NCI-H226 (cell line): ENCODE measurements around the gene PRDM16.
"Not testable (repeated sequence)": the region's sequence is repeated elsewhere in the genome, so short reads cannot be mapped to it uniquely, and the experiment has no call there.

Source experiments
- DNase-seq: peaks from one replicate; pipeline ENCODE4 v3.0.0-alpha.2; 2015

Gene PRDM16

GRCh38 chr1:3148171-3148570 is 79.2 kb downstream of the PRDM16 start:
- no peak for DNase-seq

DNA sequence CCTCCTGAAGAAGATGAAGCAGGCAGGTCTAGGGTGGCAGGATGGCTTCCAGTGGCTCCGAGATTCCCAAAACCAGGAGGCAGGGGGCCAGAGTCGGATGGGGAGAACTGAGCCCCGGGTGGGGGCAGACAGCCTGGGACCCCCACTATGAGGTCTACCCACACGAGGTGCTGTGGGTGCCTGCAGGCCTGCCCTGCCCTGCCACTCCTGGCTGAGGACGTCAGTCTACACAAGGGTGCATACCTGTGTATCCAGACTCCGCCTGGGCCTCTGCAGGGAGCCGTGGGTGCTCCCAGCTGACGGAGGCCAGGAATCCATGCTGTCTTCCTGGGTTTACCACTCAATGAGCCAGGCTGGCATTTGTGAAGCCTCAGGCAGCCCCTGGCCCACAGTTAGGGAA is 80.3 kb downstream of the PRDM16 start:
- DNase-seq: no peak

DNA sequence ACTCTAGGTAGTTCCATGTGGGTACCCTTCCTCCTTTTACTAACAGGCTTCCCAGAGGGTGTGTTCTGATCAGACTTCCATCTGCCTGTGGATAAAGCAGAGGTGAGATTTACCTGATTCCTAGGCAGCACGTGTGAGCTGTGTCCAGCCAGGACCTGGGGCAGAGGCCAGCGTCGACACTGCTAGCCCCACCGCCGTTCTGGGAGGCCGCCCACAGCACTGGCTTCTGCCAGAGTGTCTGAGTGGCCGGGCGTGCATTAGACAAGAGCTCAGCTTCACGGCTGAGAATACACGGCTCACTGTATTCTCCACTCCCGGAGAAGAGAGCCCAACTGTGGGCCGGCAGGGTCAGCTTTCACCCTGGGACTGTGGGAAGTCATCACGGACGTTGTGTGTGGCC is 82.5 kb downstream of the PRDM16 start:
- DNase-seq: no peak

GRCh38 chr1:3152143-3152542 is 83.1 kb downstream of the PRDM16 start:
- DNase-seq: no peak

DNA sequence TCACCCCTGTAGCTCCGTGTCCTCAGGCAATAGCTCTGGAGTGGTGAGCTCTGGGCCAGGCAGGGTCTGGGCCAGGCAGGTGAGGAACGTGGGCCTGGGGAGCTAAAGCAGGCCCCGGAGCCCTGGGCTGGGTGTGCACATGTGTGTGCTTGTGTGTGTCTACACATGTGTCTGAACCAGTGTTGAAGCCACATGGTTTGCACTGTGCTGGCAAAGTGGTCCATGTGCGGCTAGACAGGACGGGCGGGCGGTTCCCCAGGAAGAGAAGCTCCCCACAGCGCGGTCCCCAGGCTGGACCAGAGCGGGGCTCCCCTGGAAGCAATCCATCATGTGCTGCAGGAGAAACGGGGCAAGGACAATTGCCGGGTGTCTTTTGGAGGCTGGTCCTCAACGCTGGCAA is 84.2 kb downstream of the PRDM16 start:
- DNase-seq: no peak

GRCh38 chr1:3153902-3154795 is 85.1 kb downstream of the PRDM16 start:
- no peak for DNase-seq

- DNase-seq: no peak
These were observed 86.3 kb downstream of the PRDM16 start for GRCh38 chr1:3155056-3155925.

DNA sequence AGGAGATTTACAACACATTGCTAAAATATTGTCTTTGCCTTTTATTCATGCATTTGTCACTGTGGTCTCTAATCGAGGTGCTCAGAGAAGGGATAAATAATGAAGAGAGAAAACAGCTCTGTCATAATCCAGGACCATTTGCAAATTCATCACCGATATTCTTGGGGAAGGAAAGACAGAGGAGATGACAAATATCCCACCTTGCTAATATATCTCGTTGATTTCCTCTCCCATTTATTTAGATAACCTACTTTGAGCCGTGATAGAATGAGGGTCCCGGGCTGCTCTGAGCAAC is 86.9 kb downstream of the PRDM16 start:
- no peak for DNase-seq

GRCh38 chr1:3156936-3157335 is 87.9 kb downstream of the PRDM16 start:
- DNase-seq: no peak

GRCh38 chr1:3158347-3158746 is 89.3 kb downstream of the PRDM16 start:
- DNase-seq: no peak

DNA sequence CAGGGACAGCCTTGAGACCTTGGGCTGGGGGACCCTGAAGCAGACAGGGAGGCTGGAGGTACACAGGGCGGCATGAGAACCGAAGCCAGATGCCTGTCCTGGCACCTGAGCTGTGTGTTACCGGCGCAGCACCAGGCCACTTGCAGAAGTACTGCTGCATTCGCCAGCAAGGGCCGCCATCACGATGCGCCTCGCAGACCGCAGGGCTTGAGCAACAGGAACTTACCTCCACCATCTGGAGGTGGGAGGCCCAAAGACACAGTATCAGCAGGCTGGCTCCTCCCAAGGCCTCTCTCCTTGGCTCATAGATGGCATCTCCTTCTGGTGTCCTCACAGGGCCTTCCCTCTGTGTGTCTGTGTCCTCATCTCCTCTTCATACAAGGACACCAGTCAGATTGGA is 90.1 kb downstream of the PRDM16 start:
- DNase-seq: no peak

DNA sequence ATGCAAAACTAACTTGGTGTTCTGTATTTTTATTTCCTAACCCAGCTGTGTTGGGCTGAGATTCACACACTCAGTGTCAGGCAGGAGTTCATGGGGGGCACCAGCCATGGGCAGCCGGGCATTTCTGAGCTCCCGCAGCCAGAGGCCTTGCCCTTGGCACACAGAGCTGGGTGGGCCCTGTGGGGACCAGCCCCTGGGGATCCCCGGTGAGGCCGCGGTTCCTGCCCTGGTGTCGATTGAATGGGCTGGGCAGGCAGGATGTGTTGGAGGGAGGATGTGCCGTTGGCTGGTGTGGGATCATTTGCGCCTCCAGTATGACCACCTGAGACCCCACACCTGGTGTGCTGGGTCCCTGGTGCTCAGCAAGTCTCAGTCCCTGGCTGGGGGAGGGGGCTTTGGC is 91.0 kb downstream of the PRDM16 start:
- no peak for DNase-seq

DNA sequence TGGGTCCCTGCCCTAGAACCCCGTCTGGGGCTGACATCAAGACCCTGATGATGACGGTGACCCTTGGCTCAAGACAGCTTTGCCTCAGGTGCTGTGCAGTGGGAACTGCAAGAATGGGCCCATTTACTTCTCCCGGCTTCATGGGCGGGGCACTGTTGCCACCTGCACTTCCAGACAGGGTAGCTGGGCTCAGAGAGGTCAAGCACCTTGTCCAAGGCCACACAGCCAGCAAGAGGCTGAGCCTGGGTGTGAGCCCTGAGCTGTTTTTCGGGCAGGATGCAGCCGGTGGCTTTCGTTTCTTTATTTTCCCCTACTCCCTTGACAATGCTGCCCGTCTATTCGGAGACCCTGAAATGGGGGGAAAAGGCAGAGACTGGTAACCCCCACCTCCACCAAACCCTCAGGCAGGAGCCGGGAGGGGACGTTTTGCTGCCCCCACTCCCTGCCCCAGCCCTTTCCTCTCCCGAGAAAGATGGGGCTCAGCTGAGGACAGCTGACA is 91.7 kb downstream of the PRDM16 start:
- no peak for DNase-seq

GRCh38 chr1:3161176-3161840 is 92.3 kb downstream of the PRDM16 start:
- no peak for DNase-seq

DNA sequence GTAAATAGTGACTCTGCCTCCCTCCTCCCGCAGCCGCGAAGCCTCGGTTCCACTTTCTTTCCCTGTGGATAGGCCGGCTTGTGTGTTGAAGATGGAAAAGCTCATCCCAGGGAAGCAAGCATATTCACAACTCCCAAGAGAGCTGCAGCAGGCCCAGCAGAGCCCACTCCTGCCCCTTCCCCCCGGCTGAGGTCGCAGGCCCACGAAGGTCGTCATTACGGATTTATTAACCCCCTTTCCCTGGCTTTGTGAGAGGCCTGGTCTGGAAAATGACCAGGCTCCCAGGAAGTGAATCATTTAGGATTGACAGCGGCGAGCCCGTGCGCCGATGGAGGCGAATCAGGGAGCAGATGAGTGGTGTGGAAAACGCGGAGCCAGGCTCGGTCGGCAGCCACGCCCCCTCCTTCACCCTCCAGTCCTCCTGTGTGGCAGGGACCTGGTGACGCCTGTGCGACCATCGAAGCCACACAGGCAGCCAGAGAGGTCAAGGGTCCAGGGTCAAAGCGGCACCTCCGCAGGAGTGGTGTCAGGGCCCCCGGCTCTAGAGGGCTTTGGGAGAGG is 93.4 kb downstream of the PRDM16 start:
- no peak for DNase-seq

DNA sequence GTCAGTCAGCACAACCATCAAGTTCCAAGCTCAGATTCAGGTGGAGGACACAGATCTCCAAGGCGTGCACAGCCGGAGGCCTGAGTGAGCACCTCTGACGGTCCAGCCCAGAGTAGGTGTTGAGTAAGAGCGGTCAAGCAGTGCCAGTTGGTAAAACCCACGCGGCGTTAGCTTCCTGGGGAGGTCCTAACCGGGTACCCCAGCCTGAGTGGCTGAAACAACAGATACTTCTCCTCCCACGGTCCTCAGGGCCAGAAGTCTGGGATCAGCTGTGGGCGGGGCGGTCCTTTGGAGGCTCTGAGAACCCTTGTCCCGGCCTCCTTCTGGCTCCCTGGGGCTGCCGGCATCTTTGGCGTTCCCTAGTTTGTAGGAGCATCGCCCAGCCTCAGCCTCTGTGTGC is 94.4 kb downstream of the PRDM16 start:
- no peak for DNase-seq

GRCh38 chr1:3164671-3165070 is 95.7 kb downstream of the PRDM16 start:
- DNase-seq: no peak

DNA sequence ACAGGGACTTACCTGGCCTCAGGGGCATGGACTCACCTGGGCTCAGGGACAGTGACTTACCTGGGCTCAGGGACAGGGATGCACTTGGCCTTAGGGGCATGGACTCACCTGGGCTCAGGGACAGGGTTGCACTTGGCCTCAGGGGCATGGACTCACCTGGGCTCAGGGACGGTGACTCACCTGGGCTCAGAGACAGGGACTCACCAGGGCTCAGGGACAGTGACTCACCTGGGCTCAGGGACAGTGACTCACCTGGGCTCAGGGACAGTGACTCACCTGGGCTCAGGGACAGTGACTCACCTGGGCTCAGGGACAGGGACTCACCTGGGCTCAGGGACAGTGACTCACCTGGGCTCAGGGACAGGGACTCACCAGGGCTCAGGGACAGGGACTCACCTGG is 96.2 kb downstream of the PRDM16 start:
- not testable (repeated sequence) for DNase-seq

DNA sequence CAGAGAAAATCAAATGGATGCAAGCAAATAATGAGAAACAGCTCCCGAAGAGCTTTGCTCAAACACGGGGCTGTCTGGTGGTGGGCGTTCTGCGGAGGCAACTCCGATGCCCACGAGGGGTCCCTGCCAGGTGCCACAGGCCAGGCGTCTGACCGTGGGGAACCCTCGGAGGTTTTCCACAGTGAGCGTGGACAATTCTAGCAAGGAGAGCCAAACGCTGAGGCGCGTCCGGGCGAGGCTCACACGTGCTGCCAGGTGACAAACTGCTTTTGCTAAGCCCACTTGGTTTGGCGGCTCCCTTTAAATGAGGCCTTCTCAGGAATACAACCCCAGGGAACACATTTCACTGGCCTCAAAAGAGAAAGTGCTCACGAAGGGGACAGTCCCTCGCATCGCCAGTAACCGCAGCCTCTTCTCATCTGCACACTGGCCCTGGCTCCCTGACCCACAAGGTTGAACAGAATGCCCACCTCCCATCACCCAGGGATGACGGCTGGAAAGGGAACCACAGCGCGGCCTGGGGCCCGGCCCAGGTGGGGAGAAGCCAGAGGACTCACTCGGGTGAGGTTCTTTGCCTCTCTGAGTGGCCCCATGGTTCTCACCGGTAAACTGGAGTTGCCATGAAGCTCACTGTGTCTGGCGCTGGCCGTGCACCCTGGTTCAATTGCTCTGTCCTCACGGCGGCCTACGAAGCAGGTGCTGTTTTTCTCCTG is 97.4 kb downstream of the PRDM16 start:
- no peak for DNase-seq

- DNase-seq: no peak
These were observed 98.3 kb downstream of the PRDM16 start for GRCh38 chr1:3167255-3167654.

DNA sequence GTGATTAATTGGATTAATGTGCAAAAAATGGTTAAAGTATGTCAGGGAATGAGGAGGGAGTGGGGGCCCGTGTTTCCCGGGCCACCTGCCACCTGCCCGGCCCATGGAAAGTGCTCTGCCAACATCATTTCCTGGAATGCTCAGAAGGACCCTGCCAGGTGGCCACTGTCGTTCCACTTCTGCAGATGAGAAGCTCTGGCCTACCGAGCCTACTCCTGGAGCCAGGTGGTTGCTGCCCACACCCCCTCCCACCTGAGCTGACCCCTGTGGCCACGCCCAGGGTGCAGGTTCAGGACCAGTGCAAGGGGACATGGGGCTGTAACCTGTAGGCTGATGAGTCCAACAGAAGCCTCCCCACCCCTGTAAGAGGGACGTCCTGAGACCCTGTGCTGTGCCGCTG is 99.7 kb downstream of the PRDM16 start:
- DNase-seq: no peak

DNA sequence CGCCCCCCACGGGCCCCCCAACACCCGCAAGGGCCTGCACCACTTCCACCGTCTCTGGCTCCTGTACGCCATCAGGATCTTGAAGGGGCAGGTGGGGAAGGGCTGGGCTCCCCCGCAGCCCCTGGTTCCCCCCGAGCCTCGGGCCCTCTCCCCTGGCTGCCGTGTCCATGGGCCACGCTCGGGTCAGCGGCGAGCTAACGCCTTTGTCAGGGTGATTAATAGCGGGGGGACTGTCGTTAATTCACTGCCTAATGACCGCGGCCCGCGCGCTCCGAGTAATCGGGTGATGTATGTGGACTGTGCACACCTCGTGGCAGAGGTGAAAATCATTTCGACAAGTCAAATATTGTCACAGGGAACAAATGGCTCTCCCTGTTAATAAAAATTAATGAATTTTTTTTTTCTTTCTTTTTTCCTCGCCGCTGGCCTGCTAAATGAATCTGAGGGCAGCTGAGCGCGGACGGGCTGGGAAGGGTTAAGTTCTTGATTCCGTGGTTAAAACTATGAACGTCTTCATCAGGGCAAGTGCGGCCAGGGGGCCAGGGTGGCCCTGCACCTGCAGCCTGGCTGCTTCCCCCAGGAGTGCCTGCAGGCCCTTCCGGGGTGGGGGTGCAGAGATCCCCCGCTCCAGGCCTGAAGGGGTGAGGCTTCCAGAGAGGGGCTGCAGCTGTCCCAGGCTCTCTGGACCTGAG is 100.8 kb downstream of the PRDM16 start:
- DNase-seq: no peak
